GM12891 (cell line): ENCODE results near the gene ANKLE2.

Source experiments
- DNase-seq: peaks from one replicate; pipeline ENCODE4 v3.0.0; 2011; ENCODE audit warnings: low spot score; ENCODE audit not compliant: insufficient read length
- FAIRE-seq: peaks from 2 replicates; lab custom pipeline; 2011; peaks lifted over from hg19 to GRCh38; lab: Jason Lieb, UNC
- PAX5 ChIP-seq: IDR thresholded peaks from 2 replicates; pipeline ENCODE4 v1.6.1; 2011; ENCODE audit warnings: low read length, moderate library complexity, mild to moderate bottlenecking; ENCODE audit not compliant: insufficient read depth, severe bottlenecking
- POLR2A ChIP-seq: IDR thresholded peaks from 2 replicates; pipeline ENCODE4 v1.6.1; 2011; ENCODE audit warnings: low read depth, low read length, control low read depth
- POLR2AphosphoS5 ChIP-seq: IDR thresholded peaks from 2 replicates; pipeline ENCODE4 v1.6.1; 2011; ENCODE audit warnings: low read depth, low read length, control low read depth
- POU2F2 ChIP-seq: IDR thresholded peaks from 2 replicates; pipeline ENCODE4 v1.6.1; 2011; ENCODE audit warnings: low read depth, mild to moderate bottlenecking, control low read depth, low read length, moderate library complexity
- SPI1 ChIP-seq: IDR thresholded peaks from 2 replicates; pipeline ENCODE4 v1.6.1; 2011; ENCODE audit warnings: low read depth, low read length, control low read depth
- TAF1 ChIP-seq: IDR thresholded peaks from 2 replicates; pipeline ENCODE4 v1.6.1; 2011; ENCODE audit warnings: low read depth, low read length, control low read depth

Gene ANKLE2

GRCh38 chr12:132748319-132748718 lies 13.3 kb downstream of the ANKLE2 start:
- FAIRE-seq = no peak
- no peak for DNase-seq
- no peak for TF ChIP-seq SPI1
- TF ChIP-seq PAX5 = no peak
- no peak for TF ChIP-seq POU2F2
- no peak for TF ChIP-seq POLR2AphosphoS5
- TF ChIP-seq POLR2A = no peak
- TF ChIP-seq TAF1 = no peak

- no peak for DNase-seq
- no peak for FAIRE-seq
- TF ChIP-seq POLR2A (no peak), POLR2AphosphoS5 (no peak), SPI1 (no peak), TAF1 (no peak)
Observed at GRCh38 chr12:132747896-132748295, 13.7 kb downstream of the ANKLE2 start.

- no peak for TF ChIP-seq POLR2A
- TF ChIP-seq SPI1 = no peak
- no peak for TF ChIP-seq POU2F2
- no peak for FAIRE-seq
Observed at GRCh38 chr12:132747395-132747794, 14.2 kb downstream of the ANKLE2 start.

GRCh38 chr12:132746613-132747012 lies 15.0 kb downstream of the ANKLE2 start:
- TF ChIP-seq PAX5 (no peak), POLR2AphosphoS5 (no peak), SPI1 (no peak), TAF1 (no peak), POU2F2 (no peak), POLR2A (no peak)
- DNase-seq (no peak), FAIRE-seq (no peak)

More at GRCh38 chr12:132747395-132747794, 14.2 kb downstream of the ANKLE2 start:
- no peak for DNase-seq

GRCh38 chr12:132743831-132744230 lies 17.8 kb downstream of the ANKLE2 start:
- no peak for DNase-seq
- FAIRE-seq = no peak
- no peak for TF ChIP-seq SPI1
- no peak for TF ChIP-seq POLR2AphosphoS5
- TF ChIP-seq POU2F2 = no peak
- TF ChIP-seq TAF1 = no peak
- TF ChIP-seq PAX5 = no peak
- TF ChIP-seq POLR2A = no peak

- FAIRE-seq (no peak), DNase-seq (no peak)
- TF ChIP-seq PAX5 (no peak), POU2F2 (no peak)
Observed at GRCh38 chr12:132741620-132742019, 20.0 kb downstream of the ANKLE2 start.

- DNase-seq (no peak), FAIRE-seq (no peak)
- TF ChIP-seq POLR2AphosphoS5 (no peak), TAF1 (no peak), SPI1 (no peak), POU2F2 (no peak)
Observed at GRCh38 chr12:132740652-132741051, 21.0 kb downstream of the ANKLE2 start.

GRCh38 chr12:132740313-132740646 lies 21.4 kb downstream of the ANKLE2 start:
- DNase-seq (no peak), FAIRE-seq (no peak)
- TF ChIP-seq TAF1 (no peak), PAX5 (no peak), POLR2AphosphoS5 (no peak), POU2F2 (no peak), SPI1 (no peak), POLR2A (no peak)

- DNase-seq (no peak), FAIRE-seq (no peak)
- TF ChIP-seq SPI1 = no peak
- TF ChIP-seq POLR2A = no peak
- TF ChIP-seq PAX5 = no peak
- no peak for TF ChIP-seq POU2F2
- no peak for TF ChIP-seq POLR2AphosphoS5
- no peak for TF ChIP-seq TAF1
Observed at GRCh38 chr12:132739600-132740312, 21.9 kb downstream of the ANKLE2 start.

GRCh38 chr12:132736913-132737312 lies 24.7 kb downstream of the ANKLE2 start:
- no peak for FAIRE-seq
- TF ChIP-seq POLR2AphosphoS5 (no peak), TAF1 (no peak), POU2F2 (no peak), PAX5 (no peak), POLR2A (no peak), SPI1 (no peak)
- DNase-seq = no peak
